SK-N-SH (cell line): ENCODE measurements around the gene CINP.

Experiments
- ELF1 ChIP-seq: IDR thresholded peaks from 2 replicates; pipeline ENCODE4 v1.4.0; 2012
- EP300 ChIP-seq, 2 experiments: IDR thresholded peaks; 2 replicates each; pipeline versions ENCODE4 v1.4.0 to v1.6.1; 2012; ENCODE audit warnings: borderline replicate concordance in 1 of 2, low read depth in 1 of 2, low read length in 1 of 2
- FOXM1 ChIP-seq: IDR thresholded peaks from 2 replicates; pipeline ENCODE4 v1.4.0; 2012; ENCODE audit warnings: low read depth, mild to moderate bottlenecking
- POLR2AphosphoS5 ChIP-seq: IDR thresholded peaks from 2 replicates; pipeline ENCODE4 v1.6.1; 2012; ENCODE audit warnings: low read depth, low read length
- RCOR1 ChIP-seq: fragments of 150-350 bp; IDR thresholded peaks from 2 replicates; pipeline ENCODE4 v1.6.1; 2017; ENCODE audit warnings: antibody characterized with exemption, low read length
- RFX5 ChIP-seq: IDR thresholded peaks from 2 replicates; pipeline ENCODE4 v1.6.1; 2012; ENCODE audit warnings: mild to moderate bottlenecking, improper control_type of control experiment, low read length
- SMC3 ChIP-seq: IDR thresholded peaks from 2 replicates; pipeline ENCODE4 v1.6.1; 2012; ENCODE audit warnings: low read depth, low read length, improper control_type of control experiment
- TAF1 ChIP-seq: IDR thresholded peaks from 2 replicates; pipeline ENCODE4 v1.6.1; 2012; ENCODE audit warnings: low read depth, mild to moderate bottlenecking, low read length, moderate library complexity, borderline replicate concordance
- TF ChIP-seq, protein P1 (sequence below): fragments of 200-600 bp; sonication (generic); IDR thresholded peaks from 2 replicates; pipeline ENCODE4 v1.6.1; 2017; ENCODE audit warnings: antibody characterized with exemption, mild to moderate bottlenecking, moderate library complexity
- TF ChIP-seq, protein P2 (sequence below): fragments of 150-350 bp; IDR thresholded peaks from 2 replicates; pipeline ENCODE4 v1.6.1; 2017; ENCODE audit warnings: antibody characterized with exemption, low read length, low read depth, borderline replicate concordance

DNA sequence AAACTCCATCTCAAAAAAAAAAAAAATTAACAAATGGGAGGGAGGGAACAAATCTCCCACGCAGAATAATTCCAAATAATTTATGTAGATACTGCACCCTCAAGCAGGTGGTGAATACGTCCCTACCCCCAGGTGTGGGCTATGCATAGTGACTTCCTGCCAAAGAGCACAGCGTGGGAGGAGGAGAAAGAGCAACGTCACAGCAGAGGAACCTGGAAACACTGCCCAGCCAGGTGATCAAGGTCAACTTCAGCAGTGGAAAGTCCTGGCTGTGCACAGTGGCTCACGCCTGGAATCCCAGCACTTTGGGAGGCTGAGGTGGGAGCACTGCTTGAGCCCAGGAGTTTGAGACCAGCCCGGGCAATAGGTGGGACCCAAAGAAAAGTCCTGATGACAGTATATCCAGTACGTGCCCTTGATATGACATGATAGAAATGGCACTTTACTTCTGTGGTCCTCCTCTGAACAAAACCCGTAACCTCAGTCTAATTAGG is 9.5 kb downstream of the CINP start:
- TF ChIP-seq TAF1 (no peak), RCOR1 (no peak), ELF1 (no peak), POLR2AphosphoS5 (no peak), EP300 (IDR thresholded peaks at IDR 0.05; ENCODE audit: borderline replicate concordance in 1 of 2, low read depth in 1 of 2, low read length in 1 of 2) (no peak), FOXM1 (no peak), SMC3 (no peak), RFX5 (no peak)
- TF ChIP-seq, protein P1, sequence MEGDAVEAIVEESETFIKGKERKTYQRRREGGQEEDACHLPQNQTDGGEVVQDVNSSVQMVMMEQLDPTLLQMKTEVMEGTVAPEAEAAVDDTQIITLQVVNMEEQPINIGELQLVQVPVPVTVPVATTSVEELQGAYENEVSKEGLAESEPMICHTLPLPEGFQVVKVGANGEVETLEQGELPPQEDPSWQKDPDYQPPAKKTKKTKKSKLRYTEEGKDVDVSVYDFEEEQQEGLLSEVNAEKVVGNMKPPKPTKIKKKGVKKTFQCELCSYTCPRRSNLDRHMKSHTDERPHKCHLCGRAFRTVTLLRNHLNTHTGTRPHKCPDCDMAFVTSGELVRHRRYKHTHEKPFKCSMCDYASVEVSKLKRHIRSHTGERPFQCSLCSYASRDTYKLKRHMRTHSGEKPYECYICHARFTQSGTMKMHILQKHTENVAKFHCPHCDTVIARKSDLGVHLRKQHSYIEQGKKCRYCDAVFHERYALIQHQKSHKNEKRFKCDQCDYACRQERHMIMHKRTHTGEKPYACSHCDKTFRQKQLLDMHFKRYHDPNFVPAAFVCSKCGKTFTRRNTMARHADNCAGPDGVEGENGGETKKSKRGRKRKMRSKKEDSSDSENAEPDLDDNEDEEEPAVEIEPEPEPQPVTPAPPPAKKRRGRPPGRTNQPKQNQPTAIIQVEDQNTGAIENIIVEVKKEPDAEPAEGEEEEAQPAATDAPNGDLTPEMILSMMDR: no peak
- TF ChIP-seq, protein P2, sequence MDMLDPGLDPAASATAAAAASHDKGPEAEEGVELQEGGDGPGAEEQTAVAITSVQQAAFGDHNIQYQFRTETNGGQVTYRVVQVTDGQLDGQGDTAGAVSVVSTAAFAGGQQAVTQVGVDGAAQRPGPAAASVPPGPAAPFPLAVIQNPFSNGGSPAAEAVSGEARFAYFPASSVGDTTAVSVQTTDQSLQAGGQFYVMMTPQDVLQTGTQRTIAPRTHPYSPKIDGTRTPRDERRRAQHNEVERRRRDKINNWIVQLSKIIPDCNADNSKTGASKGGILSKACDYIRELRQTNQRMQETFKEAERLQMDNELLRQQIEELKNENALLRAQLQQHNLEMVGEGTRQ: no peak
